GM12801 (cell line): ENCODE data around the gene UBAC1.

ENCODE experiments used
- CTCF ChIP-seq: IDR thresholded peaks from one replicate; pipeline ENCODE4 v1.5.1; 2011; ENCODE audit warnings: control low read depth; ENCODE audit not compliant: insufficient read length; ENCODE audit errors: extremely low read depth

Gene UBAC1

DNA sequence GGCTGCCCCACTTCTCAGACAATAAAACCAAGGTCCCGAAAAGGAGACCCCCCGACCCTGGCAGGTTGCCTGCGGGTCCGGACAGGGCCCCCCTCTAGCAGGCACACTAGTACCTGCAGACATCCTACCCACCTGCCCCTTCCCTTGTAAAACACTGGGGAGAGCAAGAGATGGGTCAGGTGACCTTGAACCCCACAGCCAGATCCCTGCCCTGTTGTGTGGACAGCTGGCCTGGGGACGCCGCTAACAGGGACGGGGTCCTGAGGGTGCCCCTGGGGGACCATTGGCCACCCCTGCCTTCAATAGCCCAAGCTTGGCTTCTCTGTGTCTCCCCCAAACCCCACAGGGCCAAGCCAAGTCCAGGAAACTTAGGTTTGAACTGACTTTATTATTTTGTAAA is 45.0 kb upstream of the UBAC1 start:
- no peak for TF ChIP-seq CTCF

GRCh38 chr9:136004712-136005111 is 43.5 kb upstream of the UBAC1 start:
- no peak for TF ChIP-seq CTCF

DNA sequence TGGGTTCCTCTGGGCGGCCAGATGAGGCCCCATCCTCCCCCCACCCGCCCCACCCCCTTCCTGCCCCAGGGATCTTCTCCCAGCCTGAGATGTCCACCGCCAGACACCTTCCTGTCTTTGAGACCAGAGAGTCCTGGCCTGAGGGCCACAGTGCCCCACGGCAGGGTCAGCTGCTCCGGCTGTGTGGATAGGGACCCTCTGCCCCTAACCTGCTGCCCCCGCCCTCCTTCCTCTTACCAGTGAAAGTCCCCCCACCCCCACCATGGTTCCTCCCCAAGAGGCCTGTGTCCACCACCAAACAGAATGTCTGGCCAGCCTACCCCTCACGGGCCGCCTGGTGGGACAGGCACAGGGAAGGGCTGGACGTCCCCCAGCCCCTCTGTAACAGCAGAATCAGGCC is 43.0 kb upstream of the UBAC1 start:
- no peak for TF ChIP-seq CTCF

DNA sequence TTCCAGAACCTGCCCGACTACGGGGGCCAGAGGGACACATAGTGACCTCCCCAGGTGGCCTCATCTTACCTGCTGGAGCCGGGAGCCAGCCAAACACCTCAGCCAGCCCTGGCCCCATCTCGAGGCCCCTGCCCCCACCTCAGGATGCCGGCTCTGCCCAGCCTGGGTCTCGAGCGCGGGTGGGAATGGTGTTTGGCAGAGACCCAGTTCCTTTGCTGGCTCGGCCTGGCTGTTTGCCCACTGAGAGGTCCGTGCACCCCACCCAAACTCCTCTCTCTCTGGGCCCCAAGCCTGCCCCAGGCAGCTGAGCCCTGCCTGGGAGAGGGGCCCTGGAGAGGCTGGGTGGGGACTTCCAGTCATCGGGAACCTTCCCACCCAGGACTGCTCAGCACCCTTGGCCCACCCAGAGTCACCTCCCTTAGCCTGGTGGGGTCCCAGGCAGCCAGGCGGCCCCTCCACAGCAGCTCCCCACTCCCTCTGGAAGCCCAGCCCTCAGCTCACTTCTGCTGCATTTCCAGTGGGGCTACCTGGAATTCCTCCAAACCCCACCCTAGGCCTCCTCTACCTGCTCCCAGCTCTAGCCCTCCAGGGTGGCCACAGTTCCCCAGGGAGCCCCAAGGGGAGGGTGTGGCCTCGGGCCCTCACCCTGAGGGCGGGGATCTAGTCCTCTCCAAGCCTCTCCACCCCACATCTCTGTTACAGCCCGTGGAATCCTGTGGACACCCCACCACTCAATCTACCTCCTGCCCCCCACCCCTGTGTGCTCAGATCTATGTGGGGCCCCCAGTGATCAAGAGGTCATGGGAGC is 42.4 kb upstream of the UBAC1 start:
- TF ChIP-seq CTCF, result no peak

DNA sequence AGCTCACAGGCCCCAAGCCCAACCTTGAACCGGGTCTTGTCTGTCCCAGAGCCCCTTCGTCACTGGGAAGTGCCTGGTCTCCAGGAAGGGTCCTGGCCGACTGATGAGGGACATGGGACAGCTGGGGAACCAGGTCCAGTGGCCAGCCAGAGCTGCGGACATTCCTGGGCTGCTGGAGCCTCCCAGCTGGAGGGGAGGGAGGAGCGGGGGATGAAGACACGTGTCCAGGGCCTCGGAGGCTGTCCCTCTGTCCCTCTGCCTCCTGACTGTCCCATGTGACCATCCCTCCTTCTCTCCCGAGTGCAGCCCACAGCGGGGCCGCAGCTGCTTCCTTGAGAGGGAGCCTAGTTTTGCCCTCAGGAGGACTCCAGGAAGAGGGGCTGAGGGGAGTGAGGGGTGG is 41.7 kb upstream of the UBAC1 start:
- no peak for TF ChIP-seq CTCF

DNA sequence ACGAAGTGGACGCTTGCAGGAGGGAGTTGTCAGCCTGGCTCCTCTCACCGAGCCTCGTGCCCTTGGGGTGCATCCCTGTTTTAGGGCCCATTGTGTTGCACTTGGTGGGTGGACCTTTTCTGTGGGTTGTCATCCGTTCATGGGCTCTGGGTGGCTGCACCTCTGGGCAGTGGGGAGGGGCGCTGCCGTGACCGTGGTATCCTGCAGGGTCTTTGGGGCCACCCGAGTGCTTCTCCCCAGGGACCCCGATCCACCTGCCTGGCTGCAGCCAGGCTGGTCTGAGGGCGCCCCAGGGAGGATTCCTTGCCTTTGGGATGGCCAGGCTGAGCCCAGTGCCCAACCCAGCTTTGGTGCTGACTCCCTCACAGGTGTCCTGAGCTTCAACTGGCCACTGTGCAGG is 41.0 kb upstream of the UBAC1 start:
- no peak for TF ChIP-seq CTCF

GRCh38 chr9:136001231-136001630 is 40.1 kb upstream of the UBAC1 start:
- no peak for TF ChIP-seq CTCF
